WTC11 (cell line): ENCODE measurements around the gene MECP2. TPM values are rescaled to one million over a fixed set of nuclear protein-coding genes. Genes with fewer than 3 reads are reported as not detected.

Source experiments
- ATAC-seq: fragments of 200-7000 bp; cut with Tn5 transposase; 2 replicates; pipeline ENCODE4 v1.10.0; 2021; ENCODE audit warnings: mild to moderate bottlenecking, moderate library complexity
- CTCF ChIA-PET: fragments of 300-600 bp; sonication (Branson Sonifier 250); formaldehyde crosslinking; loops from one replicate; lab custom pipeline; 2021; ENCODE audit warnings: antibody characterized with exemption; lab: Charles Lee
- POLR2A ChIA-PET: fragments of 350-600 bp; sonication (Branson Sonifier 250); formaldehyde crosslinking; loops from one replicate; lab custom pipeline; 2021; ENCODE audit warnings: antibody characterized with exemption; lab: Charles Lee
- DNase-seq: peaks from one replicate; pipeline ENCODE4 v3.0.0; 2021; ENCODE audit warnings: low spot score
- H3K27ac Mint-ChIP-seq: 2 replicates; pipeline ENCODE4 v1.8.0; 2021; ENCODE audit warnings: mixed read lengths
- H3K27me3 Mint-ChIP-seq: 2 replicates; pipeline ENCODE4 v1.8.0; 2021; ENCODE audit warnings: low read depth, mild to moderate bottlenecking, moderate library complexity, mixed read lengths
- H3K36me3 Mint-ChIP-seq: 2 replicates; pipeline ENCODE4 v1.8.0; 2021; ENCODE audit warnings: mixed read lengths
- H3K4me1 Mint-ChIP-seq: 2 replicates; pipeline ENCODE4 v1.8.0; 2022; ENCODE audit warnings: mixed read lengths
- H3K4me3 Mint-ChIP-seq: 2 replicates; pipeline ENCODE4 v1.8.0; 2021; ENCODE audit warnings: mild to moderate bottlenecking, moderate library complexity, mixed read lengths
- H3K9me3 Mint-ChIP-seq: 2 replicates; pipeline ENCODE4 v1.8.0; 2021; ENCODE audit warnings: mixed read lengths
- ATF6 ChIP-seq: sonication (generic); formaldehyde crosslinking; IDR thresholded peaks from 2 replicates; pipeline ENCODE4 v1.8.1; 2023; ENCODE audit warnings: mild to moderate bottlenecking, missing genetic modification reagents
- ETV6 ChIP-seq: sonication (generic); formaldehyde crosslinking; IDR thresholded peaks from 2 replicates; pipeline ENCODE4 v1.8.1; 2022; ENCODE audit warnings: mild to moderate bottlenecking, missing genetic modification reagents
- GTF2I ChIP-seq: fragments of 250-450 bp; sonication (Bioruptor Pico); conservative IDR thresholded peaks from 2 replicates; pipeline ENCODE4 v1.4.0; 2021; ENCODE audit warnings: mild to moderate bottlenecking
- JAZF1 ChIP-seq: fragments of 250-450 bp; sonication (Bioruptor Pico); IDR thresholded peaks from 2 replicates; pipeline ENCODE4 v1.9.0; 2021; ENCODE audit warnings: moderate library complexity, mild to moderate bottlenecking, inconsistent platforms
- MXD4 ChIP-seq: fragments of 250-450 bp; sonication (Bioruptor Pico); IDR thresholded peaks from 2 replicates; pipeline ENCODE4 v1.8.0; 2021; ENCODE audit warnings: mild to moderate bottlenecking, moderate library complexity, borderline replicate concordance
- PREB ChIP-seq: sonication (generic); formaldehyde crosslinking; IDR thresholded peaks from 2 replicates; pipeline ENCODE4 v1.8.1; 2022; ENCODE audit warnings: mild to moderate bottlenecking, missing genetic modification reagents, moderate library complexity, borderline replicate concordance
- RELA ChIP-seq: sonication (generic); formaldehyde crosslinking; IDR thresholded peaks from 2 replicates; pipeline ENCODE4 v1.8.1; 2022; ENCODE audit warnings: missing genetic modification reagents, mild to moderate bottlenecking, borderline replicate concordance
- SMAD4 ChIP-seq: sonication (generic); formaldehyde crosslinking; IDR thresholded peaks from 2 replicates; pipeline ENCODE4 v1.8.0; 2022; ENCODE audit warnings: mild to moderate bottlenecking, missing genetic modification reagents
- ZMAT4 ChIP-seq: fragments of 250-450 bp; sonication (Bioruptor Pico); IDR thresholded peaks from 2 replicates; pipeline ENCODE4 v1.9.0; 2021; ENCODE audit warnings: mild to moderate bottlenecking
- ZNF232 ChIP-seq: sonication (generic); formaldehyde crosslinking; IDR thresholded peaks from 2 replicates; pipeline ENCODE4 v1.8.0; 2022; ENCODE audit warnings: mild to moderate bottlenecking, missing genetic modification reagents
- ZNF416 ChIP-seq: fragments of 250-450 bp; sonication (Bioruptor Pico); IDR thresholded peaks from 2 replicates; pipeline ENCODE4 v1.9.0; 2021; ENCODE audit warnings: mild to moderate bottlenecking, inconsistent platforms
- ZNF423 ChIP-seq: fragments of 250-450 bp; sonication (Bioruptor Pico); IDR thresholded peaks from 2 replicates; pipeline ENCODE4 v2.1.2; 2022; ENCODE audit warnings: mild to moderate bottlenecking, moderate library complexity
- ZSCAN18 ChIP-seq: fragments of 250-450 bp; sonication (Bioruptor Pico); IDR thresholded peaks from 2 replicates; pipeline ENCODE4 v2.1.2; 2022; ENCODE audit warnings: mild to moderate bottlenecking, moderate library complexity
- total RNA-seq: library from RNA; stranded (reverse); gene quantifications from 3 replicates; pipeline ENCODE4 v1.2.3, GENCODE V29; 2021
- TF ChIP-seq, protein P1 (sequence below): sonication (generic); formaldehyde crosslinking; IDR thresholded peaks from 2 replicates; pipeline ENCODE4 v1.8.1; 2022; ENCODE audit warnings: missing genetic modification reagents, borderline replicate concordance
- TF ChIP-seq, protein P2 (sequence below): sonication (generic); formaldehyde crosslinking; IDR thresholded peaks from 2 replicates; pipeline ENCODE4 v1.8.1; 2022; ENCODE audit warnings: low read depth, mild to moderate bottlenecking, moderate library complexity, missing genetic modification reagents, borderline replicate concordance
- TF ChIP-seq, protein P3 (sequence below): sonication (generic); formaldehyde crosslinking; conservative IDR thresholded peaks from 2 replicates; pipeline ENCODE4 v1.8.1; 2023; ENCODE audit warnings: mild to moderate bottlenecking, low read depth, missing genetic modification reagents, moderate library complexity
- TF ChIP-seq, protein P4 (sequence below): sonication (generic); formaldehyde crosslinking; IDR thresholded peaks from 2 replicates; pipeline ENCODE4 v1.8.1; 2023; ENCODE audit warnings: mild to moderate bottlenecking, missing genetic modification reagents, moderate library complexity

MECP2 gene
- total RNA-seq, 1 experiment from 2014 or later = 28.7 TPM

- TF ChIP-seq ATF6 (CRISPR knock-in tag) = no peak
- TF ChIP-seq JAZF1 (CRISPR knock-in tag) = no peak
- TF ChIP-seq, protein P1, sequence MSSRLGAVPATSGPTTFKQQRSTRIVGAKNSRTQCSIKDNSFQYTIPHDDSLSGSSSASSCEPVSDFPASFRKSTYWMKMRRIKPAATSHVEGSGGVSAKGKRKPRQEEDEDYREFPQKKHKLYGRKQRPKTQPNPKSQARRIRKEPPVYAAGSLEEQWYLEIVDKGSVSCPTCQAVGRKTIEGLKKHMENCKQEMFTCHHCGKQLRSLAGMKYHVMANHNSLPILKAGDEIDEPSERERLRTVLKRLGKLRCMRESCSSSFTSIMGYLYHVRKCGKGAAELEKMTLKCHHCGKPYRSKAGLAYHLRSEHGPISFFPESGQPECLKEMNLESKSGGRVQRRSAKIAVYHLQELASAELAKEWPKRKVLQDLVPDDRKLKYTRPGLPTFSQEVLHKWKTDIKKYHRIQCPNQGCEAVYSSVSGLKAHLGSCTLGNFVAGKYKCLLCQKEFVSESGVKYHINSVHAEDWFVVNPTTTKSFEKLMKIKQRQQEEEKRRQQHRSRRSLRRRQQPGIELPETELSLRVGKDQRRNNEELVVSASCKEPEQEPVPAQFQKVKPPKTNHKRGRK (CRISPR knock-in tag) = no peak
- no peak for TF ChIP-seq ETV6 (CRISPR knock-in tag)
- TF ChIP-seq, protein P2, sequence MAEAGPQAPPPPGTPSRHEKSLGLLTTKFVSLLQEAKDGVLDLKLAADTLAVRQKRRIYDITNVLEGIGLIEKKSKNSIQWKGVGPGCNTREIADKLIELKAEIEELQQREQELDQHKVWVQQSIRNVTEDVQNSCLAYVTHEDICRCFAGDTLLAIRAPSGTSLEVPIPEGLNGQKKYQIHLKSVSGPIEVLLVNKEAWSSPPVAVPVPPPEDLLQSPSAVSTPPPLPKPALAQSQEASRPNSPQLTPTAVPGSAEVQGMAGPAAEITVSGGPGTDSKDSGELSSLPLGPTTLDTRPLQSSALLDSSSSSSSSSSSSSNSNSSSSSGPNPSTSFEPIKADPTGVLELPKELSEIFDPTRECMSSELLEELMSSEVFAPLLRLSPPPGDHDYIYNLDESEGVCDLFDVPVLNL (CRISPR knock-in tag) = no peak
- no peak for TF ChIP-seq SMAD4 (CRISPR knock-in tag)
Observed at GRCh38 chrX:154012336-154012991, 85.1 kb downstream of the MECP2 start (continued).

GRCh38 chrX:154011376-154012335 lies 85.9 kb downstream of the MECP2 start:
- CTCF ChIA-PET = interaction anchor here (1.5 kb wide), 1 partner anchor 10 kb away, joined by 9 read pairs; no protein-coding TSS in a partner anchor
- no peaks in the 10 kb centered on the region for H3K27me3 Mint-ChIP-seq
- no peaks in the 10 kb centered on the region for H3K9me3 Mint-ChIP-seq
- H3K4me3 Mint-ChIP-seq = no peak overlapping the region
- H3K27ac Mint-ChIP-seq = no peak overlapping the region
- POLR2A ChIA-PET = no interaction called here
- H3K36me3 Mint-ChIP-seq = peaks cover 5% of the 10 kb centered on the region
- no peak for TF ChIP-seq GTF2I (CRISPR knock-in tag)
- TF ChIP-seq, all 79 proteins: peak for 0
- no peak for ATAC-seq
- H3K4me1 Mint-ChIP-seq = peaks cover 12% of the 10 kb centered on the region
- no peak for DNase-seq

GRCh38 chrX:154010330-154011087 lies 87.0 kb downstream of the MECP2 start:
- Mint-ChIP-seq H3K9me3 (no peaks in the 10 kb centered on the region), H3K4me3 (no peak overlapping the region)
- no peak for TF ChIP-seq ZNF416 (CRISPR knock-in tag)
- TF ChIP-seq GTF2I (CRISPR knock-in tag) = no peak
- no peak for TF ChIP-seq ZMAT4
- TF ChIP-seq ZNF423 (CRISPR knock-in tag) = no peak
- TF ChIP-seq PREB (CRISPR knock-in tag) = no peak
- TF ChIP-seq, protein P3, sequence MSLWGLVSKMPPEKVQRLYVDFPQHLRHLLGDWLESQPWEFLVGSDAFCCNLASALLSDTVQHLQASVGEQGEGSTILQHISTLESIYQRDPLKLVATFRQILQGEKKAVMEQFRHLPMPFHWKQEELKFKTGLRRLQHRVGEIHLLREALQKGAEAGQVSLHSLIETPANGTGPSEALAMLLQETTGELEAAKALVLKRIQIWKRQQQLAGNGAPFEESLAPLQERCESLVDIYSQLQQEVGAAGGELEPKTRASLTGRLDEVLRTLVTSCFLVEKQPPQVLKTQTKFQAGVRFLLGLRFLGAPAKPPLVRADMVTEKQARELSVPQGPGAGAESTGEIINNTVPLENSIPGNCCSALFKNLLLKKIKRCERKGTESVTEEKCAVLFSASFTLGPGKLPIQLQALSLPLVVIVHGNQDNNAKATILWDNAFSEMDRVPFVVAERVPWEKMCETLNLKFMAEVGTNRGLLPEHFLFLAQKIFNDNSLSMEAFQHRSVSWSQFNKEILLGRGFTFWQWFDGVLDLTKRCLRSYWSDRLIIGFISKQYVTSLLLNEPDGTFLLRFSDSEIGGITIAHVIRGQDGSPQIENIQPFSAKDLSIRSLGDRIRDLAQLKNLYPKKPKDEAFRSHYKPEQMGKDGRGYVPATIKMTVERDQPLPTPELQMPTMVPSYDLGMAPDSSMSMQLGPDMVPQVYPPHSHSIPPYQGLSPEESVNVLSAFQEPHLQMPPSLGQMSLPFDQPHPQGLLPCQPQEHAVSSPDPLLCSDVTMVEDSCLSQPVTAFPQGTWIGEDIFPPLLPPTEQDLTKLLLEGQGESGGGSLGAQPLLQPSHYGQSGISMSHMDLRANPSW (CRISPR knock-in tag) = no peak
- TF ChIP-seq ZSCAN18 (CRISPR knock-in tag) = no peak
- no peak for TF ChIP-seq RELA (CRISPR knock-in tag)
- TF ChIP-seq, protein P4, sequence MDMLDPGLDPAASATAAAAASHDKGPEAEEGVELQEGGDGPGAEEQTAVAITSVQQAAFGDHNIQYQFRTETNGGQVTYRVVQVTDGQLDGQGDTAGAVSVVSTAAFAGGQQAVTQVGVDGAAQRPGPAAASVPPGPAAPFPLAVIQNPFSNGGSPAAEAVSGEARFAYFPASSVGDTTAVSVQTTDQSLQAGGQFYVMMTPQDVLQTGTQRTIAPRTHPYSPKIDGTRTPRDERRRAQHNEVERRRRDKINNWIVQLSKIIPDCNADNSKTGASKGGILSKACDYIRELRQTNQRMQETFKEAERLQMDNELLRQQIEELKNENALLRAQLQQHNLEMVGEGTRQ (CRISPR knock-in tag) = no peak
- TF ChIP-seq MXD4 (CRISPR knock-in tag) = no peak
- no peak for TF ChIP-seq ZNF232 (CRISPR knock-in tag)

More at GRCh38 chrX:154010330-154011087, 87.0 kb downstream of the MECP2 start:
- no peak for DNase-seq
- CTCF ChIA-PET = no interaction called here
- no peaks in the 10 kb centered on the region for H3K27me3 Mint-ChIP-seq
- H3K27ac Mint-ChIP-seq = peak overlapping the region; percentile 45; the same call in 1 of the 2 replicates
- peaks cover 7% of the 10 kb centered on the region for H3K4me1 Mint-ChIP-seq
- ATAC-seq = no peak
- POLR2A ChIA-PET = no interaction called here
- no peaks in the 10 kb centered on the region for H3K36me3 Mint-ChIP-seq
